Small intestine (tissue), 7 donors: Measurements from ENCODE around the gene AHI1. TPM values are rescaled to one million over a fixed set of nuclear protein-coding genes. Genes with fewer than 3 reads are reported as not detected.
"Not testable (repeated sequence)": the region's sequence is repeated elsewhere in the genome, so short reads cannot be mapped to it uniquely, and the experiment has no call there.

Source experiments
- DNase-seq, 2 donors: peaks; one replicate each; pipeline versions ENCODE4 v3.0.0 to v3.0.0-alpha.2; 2013
- FAIRE-seq: peaks from 2 replicates; lab custom pipeline; 2012; peaks lifted over from hg19 to GRCh38; lab: Jason Lieb, UNC
- H3K27ac ChIP-seq, 3 donors: one replicate each; pipeline ENCODE4 v1.5.1; 2013; ENCODE audit warnings: low read length in 2 of 3, mild to moderate bottlenecking in 2 of 3, control low read depth in 1 of 3, inconsistent platforms in 1 of 3, low read depth in 1 of 3, moderate library complexity in 1 of 3
- H3K27me3 ChIP-seq, 3 donors: one replicate each; pipeline ENCODE4 v1.6.1; 2013; ENCODE audit warnings: low read length in 3 of 3, inconsistent platforms in 1 of 3; ENCODE audit not compliant: control insufficient read depth in 3 of 3, insufficient read depth in 3 of 3
- H3K36me3 ChIP-seq, 3 donors: one replicate each; pipeline ENCODE4 v1.6.1; 2013; ENCODE audit warnings: low read length in 3 of 3, inconsistent platforms in 1 of 3, low read depth in 1 of 3, mild to moderate bottlenecking in 1 of 3, moderate library complexity in 1 of 3; ENCODE audit not compliant: control insufficient read depth in 3 of 3, insufficient read depth in 2 of 3
- H3K4me1 ChIP-seq, 3 donors: one replicate each; pipeline ENCODE4 v1.6.1; 2013; ENCODE audit warnings: low read length in 2 of 3, inconsistent platforms in 1 of 3, low read depth in 1 of 3, mild to moderate bottlenecking in 1 of 3, moderate library complexity in 1 of 3; ENCODE audit not compliant: control insufficient read depth in 3 of 3, insufficient read depth in 2 of 3
- H3K4me3 ChIP-seq, 3 donors: one replicate each; pipeline ENCODE4 v1.5.1; 2013; ENCODE audit warnings: low read length in 3 of 3, control low read depth in 1 of 3, inconsistent platforms in 1 of 3, low read depth in 1 of 3, mild to moderate bottlenecking in 1 of 3, moderate library complexity in 1 of 3
- H3K9me3 ChIP-seq, 2 donors: one replicate each; pipeline ENCODE4 v1.6.1; 2013; ENCODE audit warnings: low read depth in 1 of 2, low read length in 1 of 2; ENCODE audit not compliant: control insufficient read depth in 2 of 2, insufficient read depth in 1 of 2
- WGBS, 3 donors: extraction: QIAGEN DNeasy Blood & Tissue Kit; methylation state at CpG; one replicate each; pipeline ENCODE4 v1.1.7; 2013; 5-methylcytosine and 5-hydroxymethylcytosine counted together
- polyA plus RNA-seq, 4 donors: library from polyadenylated mRNA; stranded (reverse) in 3 of 4; unstranded in 1 of 4; fragments of 200-250 nt in 3 of 4; fragments of 120-200 nt in 1 of 4; gene quantifications; one replicate each; pipeline versions ENCODE4 v1.2.1 to v1.2.3, GENCODE V29; 2013
- donor health status: healthy with polysubstance abuse.
- donor health status: control.
- donor health status: control.
- donor health status: Bipolar disorder and iron deficiency.
- donor health status: healthy.

AHI1 gene
- polyA plus RNA-seq, 4 donors = 1.1 to 20.2 (median 5.0) TPM

- 73 to 74% (median 74%) methylated on average over 8 of the region's 8 CpGs for WGBS, 3 donors
- not testable (repeated sequence) for FAIRE-seq, H3K27me3 ChIP-seq, H3K4me3 ChIP-seq, H3K36me3 ChIP-seq, H3K27ac ChIP-seq, H3K9me3 ChIP-seq, DNase-seq
- H3K4me1 ChIP-seq = peaks cover 3 to 11% (median 3%) of the 10 kb centered on the region in 3 donors
Measured at GRCh38 chr6:135246412-135247012, 251.0 kb downstream of the AHI1 start.

- DNase-seq (no peak), FAIRE-seq (no peak)
- Histone ChIP-seq H3K9me3 (no peaks in the 10 kb centered on the region), H3K4me1 (peaks cover 0 to 3% (median 3%) of the 10 kb centered on the region in 3 donors), H3K27me3 (no peaks in the 10 kb centered on the region), H3K27ac (no peak overlapping the region), H3K36me3 (no peaks in the 10 kb centered on the region), H3K4me3 (no peak overlapping the region)
- WGBS, 3 donors = 59 to 64% (median 63%) methylated on average over 6 of the region's 6 CpGs
Measured at GRCh38 chr6:135244805-135245204, 252.7 kb downstream of the AHI1 start.

GRCh38 chr6:135243871-135244796 is 253.4 kb downstream of the AHI1 start:
- FAIRE-seq = no peak
- Histone ChIP-seq H3K36me3 (no peaks in the 10 kb centered on the region), H3K4me3 (no peak overlapping the region), H3K27ac (peak overlapping the region in 1 of 3 donors; percentile 64), H3K4me1 (peaks cover 0 to 3% (median 3%) of the 10 kb centered on the region in 3 donors), H3K27me3 (no peaks in the 10 kb centered on the region), H3K9me3 (no peaks in the 10 kb centered on the region)
- WGBS, 3 donors = 23 to 62% (median 54%) methylated on average over 7 of the region's 7 CpGs
- peak in 1 of 2 donors; percentile 41 for DNase-seq

GRCh38 chr6:135240711-135241110 is 256.8 kb downstream of the AHI1 start:
- no peaks in the 10 kb centered on the region for H3K36me3 ChIP-seq
- no peak overlapping the region for H3K4me3 ChIP-seq
- FAIRE-seq = no peak
- no peaks in the 10 kb centered on the region for H3K9me3 ChIP-seq
- peaks cover 0 to 3% (median 3%) of the 10 kb centered on the region in 3 donors for H3K4me1 ChIP-seq
- no peaks in the 10 kb centered on the region for H3K27me3 ChIP-seq
- 87 to 90% (median 88%) methylated on average over 5 of the region's 5 CpGs for WGBS, 3 donors
- H3K27ac ChIP-seq = no peak overlapping the region
- no peak for DNase-seq

GRCh38 chr6:135236732-135237131 is 260.8 kb downstream of the AHI1 start:
- FAIRE-seq = no peak
- Histone ChIP-seq H3K4me1 (peaks cover 0 to 5% (median 4%) of the 10 kb centered on the region in 3 donors), H3K36me3 (peaks cover 0 to 1% (median 0%) of the 10 kb centered on the region in 3 donors), H3K9me3 (no peaks in the 10 kb centered on the region), H3K27ac (no peak overlapping the region), H3K4me3 (no peak overlapping the region), H3K27me3 (no peaks in the 10 kb centered on the region)
- DNase-seq = no peak
- 44 to 58% (median 54%) methylated on average over 6 of the region's 6 CpGs for WGBS, 3 donors

GRCh38 chr6:135236319-135236718 is 261.2 kb downstream of the AHI1 start:
- Histone ChIP-seq H3K9me3 (no peaks in the 10 kb centered on the region), H3K27ac (no peak overlapping the region), H3K27me3 (no peaks in the 10 kb centered on the region), H3K36me3 (peaks cover 0 to 3% (median 0%) of the 10 kb centered on the region in 3 donors), H3K4me3 (no peak overlapping the region), H3K4me1 (peaks cover 0 to 5% (median 4%) of the 10 kb centered on the region in 3 donors)
- FAIRE-seq (no peak), DNase-seq (no peak)
- WGBS, 3 donors = 92 to 96% (median 95%) methylated on average over 1 of the region's 1 CpG

- 85 to 88% (median 87%) methylated on average over 5 of the region's 5 CpGs for WGBS, 3 donors
- no peak for FAIRE-seq
- DNase-seq = no peak
- Histone ChIP-seq H3K4me1 (peaks cover 0 to 5% (median 4%) of the 10 kb centered on the region in 3 donors), H3K36me3 (peaks cover 0 to 3% (median 0%) of the 10 kb centered on the region in 3 donors), H3K27me3 (no peaks in the 10 kb centered on the region), H3K27ac (no peak overlapping the region), H3K4me3 (no peak overlapping the region), H3K9me3 (no peaks in the 10 kb centered on the region)
Measured at GRCh38 chr6:135235716-135236115, 261.8 kb downstream of the AHI1 start.

GRCh38 chr6:135234492-135234780 is 263.1 kb downstream of the AHI1 start:
- DNase-seq (no peak), FAIRE-seq (no peak)
- peaks cover 0 to 5% (median 4%) of the 10 kb centered on the region in 3 donors for H3K4me1 ChIP-seq
- peaks cover 0 to 3% (median 0%) of the 10 kb centered on the region in 3 donors for H3K36me3 ChIP-seq
- no peaks in the 10 kb centered on the region for H3K9me3 ChIP-seq
- 30 to 51% (median 34%) methylated on average over 1 of the region's 1 CpG for WGBS, 3 donors
- H3K27me3 ChIP-seq = no peaks in the 10 kb centered on the region
- H3K4me3 ChIP-seq = no peak overlapping the region
- H3K27ac ChIP-seq = no peak overlapping the region
